Neutrophil (primary cell): ENCODE results near the gene PLEKHG4.

Experiments used
- H3K27ac ChIP-seq: fragments of 200-600 bp; sonication (generic); 2 replicates; pipeline ENCODE4 v1.5.1; 2016; ENCODE audit warnings: mild to moderate bottlenecking, moderate library complexity
- H3K27me3 ChIP-seq: fragments of 200-600 bp; sonication (generic); 2 replicates; pipeline ENCODE4 v1.6.0; 2016; ENCODE audit warnings: mild to moderate bottlenecking
- H3K36me3 ChIP-seq: fragments of 200-600 bp; sonication (generic); 2 replicates; pipeline ENCODE4 v1.5.1; 2017
- H3K4me1 ChIP-seq, 2 experiments: fragments of 200-600 bp in 1 of 2; sonication (generic) in 1 of 2; 1 replicate in 1 of 2; 2 replicates in 1 of 2; pipeline versions ENCODE4 v1.5.1 to v1.6.1; 2013 to 2016; ENCODE audit warnings: low read depth in 1 of 2, low read length in 1 of 2, mild to moderate bottlenecking in 1 of 2, moderate library complexity in 1 of 2; ENCODE audit not compliant: control insufficient read depth in 1 of 2, insufficient read depth in 1 of 2
- H3K4me3 ChIP-seq, 2 experiments: fragments of 200-600 bp in 1 of 2; sonication (generic) in 1 of 2; 1 replicate in 1 of 2; 2 replicates in 1 of 2; pipeline ENCODE4 v1.5.1; 2013 to 2016; ENCODE audit warnings: low read depth in 1 of 2, low read length in 1 of 2, mild to moderate bottlenecking in 1 of 2, moderate library complexity in 1 of 2
- H3K9me3 ChIP-seq: fragments of 200-600 bp; sonication (generic); 2 replicates; pipeline ENCODE4 v1.5.1; 2016
- CTCF ChIP-seq: fragments of 200-600 bp; sonication (generic); IDR thresholded peaks from 2 replicates; pipeline ENCODE4 v1.5.1; 2016; ENCODE audit warnings: antibody characterized with exemption

Gene PLEKHG4

GRCh38 chr16:67284699-67285646 is 5.6 kb downstream of the PLEKHG4 start:
- Histone ChIP-seq H3K9me3 (no peaks in the 10 kb centered on the region), H3K4me3 (no peak overlapping the region), H3K4me1 (no peaks in the 10 kb centered on the region), H3K27ac (no peak overlapping the region), H3K36me3 (no peaks in the 10 kb centered on the region), H3K27me3 (no peaks in the 10 kb centered on the region)
- no peak for TF ChIP-seq CTCF

GRCh38 chr16:67286441-67287235 is 7.3 kb downstream of the PLEKHG4 start:
- Histone ChIP-seq H3K4me3 (no peak overlapping the region), H3K9me3 (no peaks in the 10 kb centered on the region), H3K36me3 (no peaks in the 10 kb centered on the region), H3K27me3 (no peaks in the 10 kb centered on the region), H3K27ac (no peak overlapping the region), H3K4me1 (no peaks in the 10 kb centered on the region)
- TF ChIP-seq CTCF, result no peak

GRCh38 chr16:67287960-67288359 is 8.6 kb downstream of the PLEKHG4 start:
- no peak for TF ChIP-seq CTCF
- H3K9me3 ChIP-seq, result no peaks in the 10 kb centered on the region
- H3K27me3 ChIP-seq, result no peaks in the 10 kb centered on the region
- H3K4me3 ChIP-seq, result no peak overlapping the region
- no peak overlapping the region for H3K27ac ChIP-seq
- no peaks in the 10 kb centered on the region for H3K4me1 ChIP-seq
- no peaks in the 10 kb centered on the region for H3K36me3 ChIP-seq

- no peak overlapping the region for H3K27ac ChIP-seq
- no peaks in the 10 kb centered on the region for H3K36me3 ChIP-seq
- no peak overlapping the region for H3K4me3 ChIP-seq
- no peaks in the 10 kb centered on the region for H3K27me3 ChIP-seq
- no peaks in the 10 kb centered on the region for H3K4me1 ChIP-seq
- H3K9me3 ChIP-seq, result no peaks in the 10 kb centered on the region
- TF ChIP-seq CTCF, result no peak
Measured at GRCh38 chr16:67291461-67291860, 12.1 kb downstream of the PLEKHG4 start.

- H3K27ac ChIP-seq, result no peak overlapping the region
- H3K9me3 ChIP-seq, result no peaks in the 10 kb centered on the region
- TF ChIP-seq CTCF, result no peak
- no peaks in the 10 kb centered on the region for H3K4me1 ChIP-seq
- H3K36me3 ChIP-seq, result no peaks in the 10 kb centered on the region
- no peak overlapping the region for H3K4me3 ChIP-seq
- H3K27me3 ChIP-seq, result no peaks in the 10 kb centered on the region
Measured at GRCh38 chr16:67294171-67294757, 14.9 kb downstream of the PLEKHG4 start.
